SU-DHL-6 (cell line): Measurements from ENCODE around the gene IQCM.

Experiments
- EZH2phosphoT487 ChIP-seq: fragments of 200-600 bp; sonication (generic), shearing (Covaris generic); conservative IDR thresholded peaks from 2 replicates; pipeline ENCODE4 v1.6.1; 2018; ENCODE audit warnings: mild to moderate bottlenecking, antibody characterized with exemption, low read length, moderate library complexity, mixed read lengths
- TF ChIP-seq, protein P1 (sequence below): fragments of 200-600 bp; sonication (generic); IDR thresholded peaks from one replicate; pipeline ENCODE4 v1.5.1; 2017; ENCODE audit warnings: antibody characterized with exemption, mild to moderate bottlenecking, low read length, moderate library complexity; ENCODE audit not compliant: insufficient read depth, poor library complexity, severe bottlenecking

DNA sequence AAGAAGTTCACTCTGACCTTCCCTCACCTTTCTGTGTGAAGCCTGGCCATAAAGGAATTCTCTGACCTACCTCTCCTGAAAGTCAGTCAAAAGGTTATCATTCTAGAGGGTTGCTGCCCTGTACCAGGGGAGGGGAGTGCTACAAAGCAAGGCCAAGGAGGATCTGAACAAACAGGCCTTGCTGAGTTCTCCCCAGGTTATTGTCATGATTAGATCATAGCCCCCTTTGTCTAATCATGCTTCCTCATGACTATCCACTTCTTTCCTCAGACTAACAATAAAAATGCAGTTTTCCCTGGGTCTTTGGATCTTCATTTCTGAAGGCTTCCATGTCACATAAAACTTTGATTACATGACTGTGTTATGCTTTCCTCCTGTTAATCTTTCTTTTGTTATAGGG is 472.0 kb downstream of the IQCM start:
- TF ChIP-seq, protein P1, sequence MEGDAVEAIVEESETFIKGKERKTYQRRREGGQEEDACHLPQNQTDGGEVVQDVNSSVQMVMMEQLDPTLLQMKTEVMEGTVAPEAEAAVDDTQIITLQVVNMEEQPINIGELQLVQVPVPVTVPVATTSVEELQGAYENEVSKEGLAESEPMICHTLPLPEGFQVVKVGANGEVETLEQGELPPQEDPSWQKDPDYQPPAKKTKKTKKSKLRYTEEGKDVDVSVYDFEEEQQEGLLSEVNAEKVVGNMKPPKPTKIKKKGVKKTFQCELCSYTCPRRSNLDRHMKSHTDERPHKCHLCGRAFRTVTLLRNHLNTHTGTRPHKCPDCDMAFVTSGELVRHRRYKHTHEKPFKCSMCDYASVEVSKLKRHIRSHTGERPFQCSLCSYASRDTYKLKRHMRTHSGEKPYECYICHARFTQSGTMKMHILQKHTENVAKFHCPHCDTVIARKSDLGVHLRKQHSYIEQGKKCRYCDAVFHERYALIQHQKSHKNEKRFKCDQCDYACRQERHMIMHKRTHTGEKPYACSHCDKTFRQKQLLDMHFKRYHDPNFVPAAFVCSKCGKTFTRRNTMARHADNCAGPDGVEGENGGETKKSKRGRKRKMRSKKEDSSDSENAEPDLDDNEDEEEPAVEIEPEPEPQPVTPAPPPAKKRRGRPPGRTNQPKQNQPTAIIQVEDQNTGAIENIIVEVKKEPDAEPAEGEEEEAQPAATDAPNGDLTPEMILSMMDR = no peak
- TF ChIP-seq EZH2phosphoT487 = no peak
